Smooth muscle cell (in vitro differentiated cells): ENCODE data around the gene C1QB. TPM values are rescaled to one million over a fixed set of nuclear protein-coding genes. Genes with fewer than 3 reads are reported as not detected.
A peak's percentile ranks its signal among the peaks of the same experiment; 100 is the strongest.

ENCODE experiments used
- DNase-seq: peaks from one replicate; lab custom pipeline; 2025; ENCODE audit not compliant: unreplicated experiment; lab: John Stamatoyannopoulos, UW
- H2AFZ ChIP-seq: fragments of 200-600 bp; sonication (generic); 2 replicates; pipeline ENCODE4 v1.6.0; 2016; ENCODE audit warnings: antibody characterized with exemption, low read depth, mild to moderate bottlenecking
- H3F3A ChIP-seq: fragments of 200-600 bp; sonication (generic); 2 replicates; pipeline ENCODE4 v1.6.0; 2017; ENCODE audit warnings: antibody characterized with exemption, low read depth
- H3K27ac ChIP-seq: fragments of 200-600 bp; sonication (generic); 2 replicates; pipeline ENCODE4 v1.5.1; 2016; ENCODE audit warnings: low read depth, mild to moderate bottlenecking
- H3K27me3 ChIP-seq: fragments of 200-600 bp; sonication (generic); 2 replicates; pipeline ENCODE4 v1.6.1; 2016; ENCODE audit warnings: low read depth, mild to moderate bottlenecking
- H3K36me3 ChIP-seq: fragments of 200-600 bp; sonication (generic); 2 replicates; pipeline ENCODE4 v1.5.1; 2016; ENCODE audit warnings: low read depth
- H3K4me1 ChIP-seq: fragments of 200-600 bp; sonication (generic); 2 replicates; pipeline ENCODE4 v1.5.1; 2016; ENCODE audit warnings: low read depth
- H3K4me2 ChIP-seq: fragments of 200-600 bp; sonication (generic); 2 replicates; pipeline ENCODE4 v1.6.0; 2016; ENCODE audit warnings: mild to moderate bottlenecking
- H3K4me3 ChIP-seq: fragments of 200-600 bp; sonication (generic); 2 replicates; pipeline ENCODE4 v1.5.1; 2016; ENCODE audit warnings: mild to moderate bottlenecking
- H3K79me2 ChIP-seq: fragments of 200-600 bp; sonication (generic); 2 replicates; pipeline ENCODE4 v1.6.0; 2016; ENCODE audit warnings: low read depth, mild to moderate bottlenecking
- H3K9ac ChIP-seq: fragments of 200-600 bp; sonication (generic); 2 replicates; pipeline ENCODE4 v1.6.0; 2016; ENCODE audit warnings: low read depth
- H3K9me3 ChIP-seq: fragments of 200-600 bp; sonication (generic); replicated peaks from 2 replicates; pipeline ENCODE4 v1.5.1; 2016; ENCODE audit warnings: low read depth
- H4K20me1 ChIP-seq: fragments of 200-600 bp; sonication (generic); 2 replicates; pipeline ENCODE4 v1.6.0; 2016; ENCODE audit warnings: low read depth
- CTCF ChIP-seq: fragments of 200-600 bp; sonication (generic); IDR thresholded peaks from 2 replicates; pipeline ENCODE4 v1.5.1; 2017; ENCODE audit warnings: borderline replicate concordance, mild to moderate bottlenecking, antibody characterized with exemption; ENCODE audit not compliant: insufficient read depth, poor library complexity, severe bottlenecking
- WGBS: methylation state at CpG from one replicate; pipeline ENCODE4 v1.1.7; 2016; ENCODE audit warnings: low lambda C conversion rate; 5-methylcytosine and 5-hydroxymethylcytosine counted together
- polyA plus RNA-seq: library from polyadenylated mRNA; unstranded; fragments of >200 nt; fragmentation: Nextera tagmentation; extraction: Ambion mirVana; gene quantifications from 2 replicates; pipeline ENCODE4 v1.2.1, GENCODE V29; 2016
- total RNA-seq: library from RNA; depleted of rRNA; stranded (reverse); fragments of >200 nt; gene quantifications from 2 replicates; pipeline ENCODE4 v1.2.3, GENCODE V29; 2014

Gene C1QB
- total and polyA plus RNA-seq, 2 experiments from 2014 or later = not detected

- no peak overlapping the region for H3K4me3 ChIP-seq
- no peaks in the 10 kb centered on the region for H3K4me1 ChIP-seq
- no peaks in the 10 kb centered on the region for H3F3A ChIP-seq
- no peak overlapping the region for H3K27ac ChIP-seq
- no peaks in the 10 kb centered on the region for H3K9me3 ChIP-seq
- no peaks in the 10 kb centered on the region for H4K20me1 ChIP-seq
- WGBS = 81% methylated on average over 14 of the region's 14 CpGs
- no peak overlapping the region for H3K4me2 ChIP-seq
- H3K79me2 ChIP-seq = no peaks in the 10 kb centered on the region
- TF ChIP-seq CTCF = no peak
- no peak for DNase-seq
- no peaks in the 10 kb centered on the region for H3K36me3 ChIP-seq
- H3K27me3 ChIP-seq = peaks cover 40% of the 10 kb centered on the region
- no peak overlapping the region for H2AFZ ChIP-seq
- H3K9ac ChIP-seq = no peak overlapping the region
Observed at GRCh38 chr1:22699681-22700520, 46.9 kb downstream of the C1QB start.

DNA sequence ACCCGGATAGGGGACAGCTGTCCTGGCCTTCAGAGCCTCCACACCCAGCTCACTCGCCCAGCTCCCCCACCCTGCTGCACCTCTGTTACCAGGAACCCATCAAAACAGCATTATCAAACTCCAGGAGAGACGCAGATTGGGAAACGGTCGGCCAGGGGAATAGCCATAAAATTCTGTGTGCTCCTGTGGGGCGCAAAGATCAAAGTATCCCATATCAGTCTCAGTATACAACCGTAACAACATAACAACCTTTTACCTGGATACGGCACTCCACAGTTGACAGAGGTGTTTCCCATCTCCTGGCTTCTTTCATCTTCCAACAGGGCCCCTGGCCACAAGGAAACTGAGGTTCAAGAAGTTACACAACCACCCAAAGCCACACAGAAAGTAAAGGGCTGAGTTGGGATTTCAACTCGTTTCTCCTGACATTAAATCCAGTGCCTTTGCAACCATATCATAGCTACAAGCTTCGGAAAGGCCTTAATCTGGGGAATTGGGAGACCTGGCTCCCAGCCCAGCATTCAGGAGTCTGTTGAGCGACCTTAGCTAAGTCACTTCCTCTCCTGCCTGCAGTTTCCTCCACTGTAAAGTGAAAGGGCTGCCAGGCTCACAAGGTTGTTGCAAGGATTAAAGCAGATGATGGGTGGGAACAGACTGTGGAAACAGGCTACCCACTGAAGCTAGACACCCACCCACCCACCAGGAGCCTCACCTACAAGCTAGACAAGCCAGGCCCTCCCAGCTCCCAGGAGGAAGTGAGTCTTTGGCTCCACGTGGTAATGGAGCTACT lies 49.5 kb downstream of the C1QB start:
- Histone ChIP-seq H2AFZ (no peak overlapping the region), H3F3A (no peaks in the 10 kb centered on the region), H3K9ac (no peak overlapping the region), H3K4me2 (no peak overlapping the region), H3K36me3 (no peaks in the 10 kb centered on the region), H3K9me3 (no peaks in the 10 kb centered on the region), H3K4me3 (no peak overlapping the region), H3K27me3 (peaks cover 47% of the 10 kb centered on the region), H3K27ac (no peak overlapping the region), H3K79me2 (no peaks in the 10 kb centered on the region), H4K20me1 (no peaks in the 10 kb centered on the region), H3K4me1 (no peaks in the 10 kb centered on the region)
- TF ChIP-seq CTCF = no peak
- 79% methylated on average over 12 of the region's 12 CpGs for WGBS
- DNase-seq = no peak

DNA sequence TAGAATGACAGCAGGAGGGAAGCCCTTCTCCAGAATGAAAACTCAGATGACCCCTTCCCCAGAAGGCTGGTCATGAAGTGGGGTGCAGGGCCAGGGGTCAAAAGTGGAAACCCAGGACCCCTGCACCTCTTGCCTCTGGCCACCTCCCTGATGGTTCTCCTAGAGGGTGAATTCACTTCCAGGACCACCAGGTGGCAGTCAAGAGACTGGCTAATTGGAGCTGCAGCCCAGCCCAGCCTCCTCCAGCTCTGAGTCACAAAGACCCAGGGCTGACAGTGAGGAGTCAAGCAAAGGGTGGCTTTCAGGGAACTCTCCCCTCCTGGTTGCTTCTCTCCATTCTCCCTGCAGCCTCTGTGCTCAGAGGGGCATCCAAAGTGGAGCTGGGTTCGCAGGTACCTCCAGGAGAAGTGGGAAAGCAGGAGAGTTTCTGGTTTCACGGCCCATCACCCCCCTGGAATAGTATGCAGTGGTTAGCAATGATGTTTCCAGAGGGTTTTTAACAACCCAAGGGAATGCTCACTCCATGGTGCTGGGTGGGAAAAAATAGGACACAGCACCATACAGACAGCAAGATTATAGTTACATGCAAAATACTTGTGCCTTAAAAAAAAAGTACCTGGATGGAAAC lies 51.5 kb downstream of the C1QB start:
- H3K4me1 ChIP-seq = no peaks in the 10 kb centered on the region
- peak; percentile 45 for DNase-seq
- peak; percentile 90 for TF ChIP-seq CTCF
- no peaks in the 10 kb centered on the region for H4K20me1 ChIP-seq
- H3F3A ChIP-seq = no peaks in the 10 kb centered on the region
- 51% methylated on average over 2 of the region's 2 CpGs for WGBS
- H3K9me3 ChIP-seq = no peaks in the 10 kb centered on the region
- no peaks in the 10 kb centered on the region for H3K79me2 ChIP-seq
- no peak overlapping the region for H2AFZ ChIP-seq
- no peak overlapping the region for H3K4me3 ChIP-seq
- no peaks in the 10 kb centered on the region for H3K36me3 ChIP-seq
- H3K27me3 ChIP-seq = peaks cover 56% of the 10 kb centered on the region
- H3K9ac ChIP-seq = no peak overlapping the region
- no peak overlapping the region for H3K4me2 ChIP-seq
- no peak overlapping the region for H3K27ac ChIP-seq
